ENCODE data around the gene ZNF618. TPM values are rescaled to one million over a fixed set of nuclear protein-coding genes. Genes with fewer than 3 reads are reported as not detected.
"Not testable (repeated sequence)": the region's sequence is repeated elsewhere in the genome, so short reads cannot be mapped to it uniquely, and the experiment has no call there.

ZNF618 gene
- total and polyA plus RNA-seq, 7 donors, result 0.92 to 8.0 (median 2.3) TPM

DNA sequence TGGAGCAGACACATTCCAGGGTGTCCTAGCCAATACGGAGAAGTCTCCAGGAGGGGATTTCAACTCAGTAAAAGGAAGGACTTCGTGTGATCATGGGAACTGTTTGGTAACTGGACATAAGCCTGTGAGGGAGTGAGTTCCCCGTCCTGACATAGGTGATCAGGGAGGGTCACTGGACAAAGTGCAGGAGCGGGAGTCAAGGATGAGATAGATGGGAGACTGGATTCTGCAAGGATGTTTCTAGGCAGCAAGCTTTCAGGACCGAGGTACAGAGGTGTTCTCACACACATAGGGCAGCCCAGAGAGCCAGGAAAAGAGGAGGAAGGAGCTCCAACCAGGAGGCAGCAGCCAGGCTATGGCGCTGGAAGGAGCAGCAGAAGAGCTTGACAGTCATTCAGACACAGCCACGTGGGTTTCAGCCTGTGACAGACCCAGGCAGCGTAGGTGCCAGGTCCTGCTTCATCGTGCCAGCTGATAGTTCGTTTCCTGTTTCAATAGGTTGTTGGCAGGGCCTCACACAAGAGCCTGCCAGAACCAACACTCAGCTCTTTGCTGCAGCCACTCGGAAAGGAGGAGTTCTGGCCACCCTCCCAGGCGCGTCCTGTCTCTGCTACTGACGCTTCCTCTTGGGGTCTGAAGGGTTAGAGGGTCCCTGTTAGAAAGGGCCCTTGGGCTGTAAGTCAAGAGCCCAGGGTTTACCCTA, 117.9 kb downstream of the ZNF618 start:
- peaks cover 0 to 24% (median 20%) of the 10 kb centered on the region in 4 donors for H3K4me1 ChIP-seq
- no peaks in the 10 kb centered on the region for H3K9me3 ChIP-seq
- H3K4me3 ChIP-seq, result no peak overlapping the region
- peak; percentile 79 for DNase-seq
- H3K27ac ChIP-seq, result no peak overlapping the region
- peaks cover 0 to 2% (median 0%) of the 10 kb centered on the region in 4 donors for H3K36me3 ChIP-seq
- intact Hi-C loops (cut with DNase I), result no loop called here
- H3K27me3 ChIP-seq, result no peaks in the 10 kb centered on the region
- TF ChIP-seq POLR2A (IDR thresholded peaks at IDR 0.05), result no peak
- TF ChIP-seq, protein P1, sequence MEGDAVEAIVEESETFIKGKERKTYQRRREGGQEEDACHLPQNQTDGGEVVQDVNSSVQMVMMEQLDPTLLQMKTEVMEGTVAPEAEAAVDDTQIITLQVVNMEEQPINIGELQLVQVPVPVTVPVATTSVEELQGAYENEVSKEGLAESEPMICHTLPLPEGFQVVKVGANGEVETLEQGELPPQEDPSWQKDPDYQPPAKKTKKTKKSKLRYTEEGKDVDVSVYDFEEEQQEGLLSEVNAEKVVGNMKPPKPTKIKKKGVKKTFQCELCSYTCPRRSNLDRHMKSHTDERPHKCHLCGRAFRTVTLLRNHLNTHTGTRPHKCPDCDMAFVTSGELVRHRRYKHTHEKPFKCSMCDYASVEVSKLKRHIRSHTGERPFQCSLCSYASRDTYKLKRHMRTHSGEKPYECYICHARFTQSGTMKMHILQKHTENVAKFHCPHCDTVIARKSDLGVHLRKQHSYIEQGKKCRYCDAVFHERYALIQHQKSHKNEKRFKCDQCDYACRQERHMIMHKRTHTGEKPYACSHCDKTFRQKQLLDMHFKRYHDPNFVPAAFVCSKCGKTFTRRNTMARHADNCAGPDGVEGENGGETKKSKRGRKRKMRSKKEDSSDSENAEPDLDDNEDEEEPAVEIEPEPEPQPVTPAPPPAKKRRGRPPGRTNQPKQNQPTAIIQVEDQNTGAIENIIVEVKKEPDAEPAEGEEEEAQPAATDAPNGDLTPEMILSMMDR (IDR thresholded peaks at IDR 0.05), result no peak
- no peak for TF ChIP-seq EP300 (IDR thresholded peaks at IDR 0.05)
- peak in 1 of 4 donors; percentile 5 for TF ChIP-seq POLR2AphosphoS5 (IDR thresholded peaks at IDR 0.05)
- WGBS, 2 donors, result 22 to 35% methylated on average over 14 of the region's 14 CpGs

DNA sequence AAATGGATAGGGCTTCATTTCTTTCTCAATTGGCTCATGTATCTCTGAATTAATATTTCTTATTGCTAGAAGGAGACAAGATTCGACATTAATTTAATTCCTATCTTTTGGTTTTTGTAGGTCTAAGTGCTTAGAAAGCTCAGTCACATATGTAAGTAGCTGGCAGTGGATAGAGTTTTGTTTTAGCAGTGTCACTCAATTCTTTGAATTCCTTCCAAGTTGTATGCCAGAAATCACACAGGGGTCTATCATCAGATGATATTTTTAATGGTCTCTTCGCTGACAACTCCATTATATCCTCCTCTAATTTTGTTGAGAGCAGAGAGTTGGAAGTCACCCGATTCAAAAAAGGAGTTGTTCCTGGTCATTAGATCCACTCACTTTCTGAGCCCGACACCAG, 119.3 kb downstream of the ZNF618 start:
- H3K27me3 ChIP-seq, result no peaks in the 10 kb centered on the region
- no peaks in the 10 kb centered on the region for H3K9me3 ChIP-seq
- TF ChIP-seq EP300 (IDR thresholded peaks at IDR 0.05) (no peak), POLR2AphosphoS5 (IDR thresholded peaks at IDR 0.05) (no peak), POLR2A (IDR thresholded peaks at IDR 0.05) (no peak)
- TF ChIP-seq, protein P1 (IDR thresholded peaks at IDR 0.05), result no peak
- no peak for DNase-seq
- 63 to 82% methylated on average over 4 of the region's 4 CpGs for WGBS, 2 donors
- intact Hi-C loops (cut with DNase I), result no loop called here
- no peaks in the 10 kb centered on the region for H3K36me3 ChIP-seq
- H3K27ac ChIP-seq, result no peak overlapping the region
- peaks cover 0 to 24% (median 20%) of the 10 kb centered on the region in 4 donors for H3K4me1 ChIP-seq
- H3K4me3 ChIP-seq, result no peak overlapping the region

DNA sequence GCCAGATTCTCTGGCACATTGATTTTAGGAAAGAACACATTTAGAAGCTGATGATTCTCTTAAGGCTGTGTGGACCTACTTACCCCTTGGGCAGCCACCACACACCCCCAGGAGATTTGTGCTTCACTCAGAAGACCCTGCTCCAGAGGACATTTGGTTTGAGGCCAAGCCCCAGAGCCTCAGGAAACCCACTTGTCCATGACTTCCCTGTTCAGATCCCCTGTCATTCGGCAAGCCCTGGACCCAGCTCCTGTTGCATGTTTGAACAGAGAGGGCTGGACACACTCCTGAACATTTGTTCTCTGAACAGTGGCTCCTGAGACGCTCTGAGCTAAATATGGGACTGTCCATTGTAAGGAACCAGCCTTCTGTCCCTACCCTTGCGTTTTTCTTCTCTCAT, 119.9 kb downstream of the ZNF618 start:
- no peaks in the 10 kb centered on the region for H3K9me3 ChIP-seq
- no peaks in the 10 kb centered on the region for H3K27me3 ChIP-seq
- no peak for DNase-seq
- H3K4me1 ChIP-seq, result peaks cover 0 to 24% (median 20%) of the 10 kb centered on the region in 4 donors
- no peak overlapping the region for H3K27ac ChIP-seq
- intact Hi-C loops (cut with DNase I), result no loop called here
- 78 to 86% methylated on average over 3 of the region's 3 CpGs for WGBS, 2 donors
- TF ChIP-seq EP300 (IDR thresholded peaks at IDR 0.05), result no peak
- TF ChIP-seq POLR2AphosphoS5 (IDR thresholded peaks at IDR 0.05), result no peak
- no peak for TF ChIP-seq POLR2A (IDR thresholded peaks at IDR 0.05)
- TF ChIP-seq, protein P1 (IDR thresholded peaks at IDR 0.05), result no peak
- H3K36me3 ChIP-seq, result no peaks in the 10 kb centered on the region
- H3K4me3 ChIP-seq, result no peak overlapping the region

DNA sequence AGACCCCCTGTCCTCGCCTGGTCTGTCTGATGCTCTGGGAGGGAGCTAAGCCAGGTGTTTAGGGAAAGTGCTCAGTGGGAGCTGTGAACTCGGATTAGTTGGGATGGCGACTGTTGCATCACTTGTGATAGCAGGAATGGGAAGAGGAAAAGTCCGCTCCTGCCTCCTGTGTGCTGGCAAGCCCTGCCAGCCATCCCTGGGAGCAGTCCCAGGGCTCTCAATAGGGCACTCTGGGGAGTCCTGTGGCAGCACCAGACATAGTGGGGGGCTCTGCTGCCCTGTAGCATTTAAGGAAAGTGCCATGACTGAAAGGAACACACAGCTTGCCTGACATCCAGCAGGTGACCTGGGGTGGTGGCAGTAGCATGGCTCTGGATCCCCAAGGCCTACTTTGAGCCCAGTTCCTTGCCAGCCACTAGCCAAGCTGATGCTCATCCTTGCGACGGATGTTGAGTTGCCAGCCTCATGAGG, 120.5 kb downstream of the ZNF618 start:
- intact Hi-C loops (cut with DNase I), result no loop called here
- Histone ChIP-seq H3K27ac (no peak overlapping the region), H3K4me1 (peaks cover 0 to 24% (median 20%) of the 10 kb centered on the region in 4 donors), H3K9me3 (no peaks in the 10 kb centered on the region), H3K36me3 (peaks cover 0 to 1% (median 0%) of the 10 kb centered on the region in 4 donors), H3K4me3 (no peak overlapping the region), H3K27me3 (no peaks in the 10 kb centered on the region)
- DNase-seq, result no peak
- TF ChIP-seq, protein P1 (IDR thresholded peaks at IDR 0.05), result no peak
- TF ChIP-seq POLR2A (IDR thresholded peaks at IDR 0.05) (no peak), EP300 (IDR thresholded peaks at IDR 0.05) (no peak), POLR2AphosphoS5 (IDR thresholded peaks at IDR 0.05) (no peak)
- 93 to 95% methylated on average over 6 of the region's 6 CpGs for WGBS, 2 donors

DNA sequence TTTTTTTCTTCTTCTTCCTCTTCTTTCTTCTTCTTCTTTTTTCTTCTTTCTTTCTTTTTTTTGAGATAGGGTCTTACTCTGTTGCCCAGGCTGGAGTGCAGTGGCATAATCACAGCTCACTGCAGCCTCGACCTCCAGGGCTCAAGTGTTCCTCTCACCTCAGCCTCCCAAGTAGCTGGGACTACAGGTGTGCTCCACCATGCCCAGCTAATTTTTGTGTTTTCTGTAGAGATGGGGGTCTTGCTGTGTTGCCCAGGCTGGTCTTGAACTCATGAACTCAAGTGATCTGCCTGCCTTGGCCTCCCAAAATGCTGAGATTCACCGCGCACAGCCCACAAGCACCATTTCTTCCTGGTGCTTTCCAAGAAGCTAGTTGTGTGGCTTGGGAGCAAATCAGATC, 121.0 kb downstream of the ZNF618 start:
- H3K27me3 ChIP-seq; H3K9me3 ChIP-seq; H3K4me3 ChIP-seq; DNase-seq; H3K36me3 ChIP-seq; H3K27ac ChIP-seq; intact Hi-C loops (cut with DNase I): not testable (repeated sequence)
- 95 to 97% methylated on average over 3 of the region's 3 CpGs for WGBS, 2 donors
- peaks cover 0 to 24% (median 19%) of the 10 kb centered on the region in 4 donors for H3K4me1 ChIP-seq
